H9 (cell line): ENCODE data around the gene ALG8. TPM values are rescaled to one million over a fixed set of nuclear protein-coding genes. Genes with fewer than 3 reads are reported as not detected.

ENCODE experiments used
- DNase-seq: peaks from one replicate; pipeline ENCODE4 v3.0.0-alpha.2; 2017
- H2AFZ ChIP-seq: one replicate; pipeline ENCODE4 v1.6.1; 2013; ENCODE audit warnings: mild to moderate bottlenecking, low read length, control low read depth, moderate library complexity
- H2AK5ac ChIP-seq: 2 replicates; pipeline ENCODE4 v1.6.1; 2013; ENCODE audit warnings: low read length, control low read depth, mixed read lengths; ENCODE audit not compliant: insufficient read length
- H2BK120ac ChIP-seq: one replicate; pipeline ENCODE4 v1.6.1; 2013; ENCODE audit warnings: low read depth, mild to moderate bottlenecking, low read length, control low read depth, inconsistent platforms; ENCODE audit not compliant: poor library complexity, severe bottlenecking
- H2BK12ac ChIP-seq: 2 replicates; pipeline ENCODE4 v1.6.1; 2013; ENCODE audit warnings: low read length, control low read depth, mixed read lengths, low read depth; ENCODE audit not compliant: insufficient read length
- H2BK15ac ChIP-seq: 2 replicates; pipeline ENCODE4 v1.6.1; 2013; ENCODE audit warnings: low read depth, low read length, control low read depth
- H2BK20ac ChIP-seq: one replicate; pipeline ENCODE4 v1.6.1; 2013; ENCODE audit warnings: low read depth, mild to moderate bottlenecking, low read length, control low read depth, inconsistent platforms; ENCODE audit not compliant: poor library complexity, severe bottlenecking
- H2BK5ac ChIP-seq: 2 replicates; pipeline ENCODE4 v1.6.1; 2013; ENCODE audit warnings: low read length, control low read depth, mixed read lengths; ENCODE audit not compliant: insufficient read length
- H3K14ac ChIP-seq: 2 replicates; pipeline ENCODE4 v1.6.1; 2013; ENCODE audit warnings: low read length, control low read depth; ENCODE audit not compliant: insufficient read depth
- H3K18ac ChIP-seq: 2 replicates; pipeline ENCODE4 v1.6.1; 2013; ENCODE audit warnings: low read depth, mild to moderate bottlenecking, mixed read lengths, low read length, control low read depth; ENCODE audit not compliant: insufficient read length
- H3K23ac ChIP-seq: 2 replicates; pipeline ENCODE4 v1.6.1; 2013; ENCODE audit warnings: low read length, control low read depth, mixed read lengths, low read depth; ENCODE audit not compliant: insufficient read length
- H3K23me2 ChIP-seq: 2 replicates; pipeline ENCODE4 v1.6.1; 2013; ENCODE audit warnings: low read depth, mild to moderate bottlenecking, mixed read lengths, low read length, control low read depth; ENCODE audit not compliant: insufficient read length, poor library complexity, severe bottlenecking
- H3K27ac ChIP-seq: 2 replicates; pipeline ENCODE4 v1.5.1; 2013; ENCODE audit warnings: low read length, control low read depth, mixed read lengths, low read depth; ENCODE audit not compliant: insufficient read length
- H3K27me3 ChIP-seq: 2 replicates; pipeline ENCODE4 v1.6.1; 2013; ENCODE audit warnings: low read length, control low read depth, inconsistent platforms; ENCODE audit not compliant: insufficient read depth
- H3K4ac ChIP-seq: 2 replicates; pipeline ENCODE4 v1.6.1; 2013; ENCODE audit warnings: low read depth, mild to moderate bottlenecking, control low read depth, inconsistent platforms, low read length, moderate library complexity
- H3K4me1 ChIP-seq: 2 replicates; pipeline ENCODE4 v1.6.1; 2013; ENCODE audit warnings: low read length, control low read depth, inconsistent platforms; ENCODE audit not compliant: insufficient read depth
- H3K4me2 ChIP-seq: 2 replicates; pipeline ENCODE4 v1.6.1; 2013; ENCODE audit warnings: low read length, control low read depth, mixed read lengths; ENCODE audit not compliant: insufficient read length, insufficient read depth
- H3K56ac ChIP-seq: 2 replicates; pipeline ENCODE4 v1.6.1; 2013; ENCODE audit warnings: low read depth, mild to moderate bottlenecking, mixed read lengths, low read length, control low read depth; ENCODE audit not compliant: insufficient read length
- H3K79me1 ChIP-seq: 2 replicates; pipeline ENCODE4 v1.6.1; 2013; ENCODE audit warnings: low read depth, mild to moderate bottlenecking, moderate library complexity, low read length, control low read depth, inconsistent platforms; ENCODE audit not compliant: insufficient read depth, poor library complexity, severe bottlenecking
- H3K79me2 ChIP-seq: 2 replicates; pipeline ENCODE4 v1.6.1; 2013; ENCODE audit warnings: low read length, control low read depth, inconsistent platforms; ENCODE audit not compliant: insufficient read depth
- H3K9ac ChIP-seq: 2 replicates; pipeline ENCODE4 v1.6.1; 2013; ENCODE audit warnings: low read length, control low read depth, mixed read lengths; ENCODE audit not compliant: insufficient read length; ENCODE audit errors: extremely low read depth
- H3K9me3 ChIP-seq: one replicate; pipeline ENCODE4 v1.6.1; 2013; ENCODE audit warnings: low read depth, low read length, inconsistent platforms; ENCODE audit not compliant: control insufficient read depth
- H3T11ph ChIP-seq: one replicate; pipeline ENCODE4 v1.6.1; 2013; ENCODE audit warnings: mild to moderate bottlenecking, low read length, control low read depth, inconsistent platforms
- H4K20me1 ChIP-seq: one replicate; pipeline ENCODE4 v1.6.1; 2013; ENCODE audit not compliant: control insufficient read depth, insufficient read length, insufficient read depth
- H4K5ac ChIP-seq: 2 replicates; pipeline ENCODE4 v1.6.1; 2013; ENCODE audit warnings: low read depth, mild to moderate bottlenecking, mixed read lengths, low read length, control low read depth; ENCODE audit not compliant: insufficient read length
- H4K8ac ChIP-seq: replicated peaks from 2 replicates; pipeline ENCODE4 v1.6.1; 2013; ENCODE audit warnings: low read length, control low read depth, mixed read lengths, low read depth; ENCODE audit not compliant: insufficient read length
- H4K91ac ChIP-seq: 2 replicates; pipeline ENCODE4 v1.6.1; 2013; ENCODE audit warnings: low read depth, mild to moderate bottlenecking, moderate library complexity, mixed read lengths, low read length, control low read depth; ENCODE audit not compliant: insufficient read length
- H3K27ac Mint-ChIP-seq, 3 experiments: 2 replicates in 2 of 3; 3 replicates in 1 of 3; pipeline ENCODE4 v1.8.0; 2020 to 2021; ENCODE audit warnings: mixed read lengths in 3 of 3, mild to moderate bottlenecking in 1 of 3, moderate library complexity in 1 of 3
- H3K27me3 Mint-ChIP-seq: 2 replicates; pipeline ENCODE4 v1.8.0; 2021; ENCODE audit warnings: low read depth, mild to moderate bottlenecking, moderate library complexity, mixed read lengths
- H3K36me3 Mint-ChIP-seq, 3 experiments: 2 replicates in 2 of 3; 3 replicates in 1 of 3; pipeline ENCODE4 v1.8.0; 2020 to 2021; ENCODE audit warnings: low read depth in 3 of 3, mixed read lengths in 3 of 3; ENCODE audit not compliant: insufficient read depth in 1 of 3
- H3K4me1 Mint-ChIP-seq, 2 experiments: 2 replicates each; pipeline ENCODE4 v1.8.0; 2020; ENCODE audit warnings: mixed read lengths in 2 of 2
- H3K4me3 Mint-ChIP-seq, 2 experiments: 2 replicates in 1 of 2; 3 replicates in 1 of 2; pipeline ENCODE4 v1.8.0; 2020 to 2021; ENCODE audit warnings: mild to moderate bottlenecking in 2 of 2, mixed read lengths in 2 of 2, moderate library complexity in 1 of 2
- H3K9me3 Mint-ChIP-seq, 2 experiments: 2 replicates in 1 of 2; 3 replicates in 1 of 2; pipeline ENCODE4 v1.8.0; 2020; ENCODE audit warnings: mild to moderate bottlenecking in 2 of 2, mixed read lengths in 2 of 2, moderate library complexity in 1 of 2
- CTCF ChIP-seq: fragments of 200-600 bp; sonication (generic); conservative IDR thresholded peaks from 3 replicates; pipeline ENCODE4 v1.8.0; 2021; ENCODE audit warnings: antibody characterized with exemption, mild to moderate bottlenecking
- WGBS: extraction: QIAGEN DNeasy Blood & Tissue Kit; methylation state at CpG from one replicate; pipeline ENCODE4 v1.1.7; 2013; ENCODE audit warnings: missing lambda C conversion rate, low lambda C conversion rate, mixed read lengths; ENCODE audit not compliant: insufficient read length; ENCODE audit errors: extremely low coverage; 5-methylcytosine and 5-hydroxymethylcytosine counted together
- total RNA-seq: library from RNA; stranded (reverse); gene quantifications from 2 replicates; pipeline ENCODE4 v1.2.1, GENCODE V29; 2021

Gene ALG8
- total RNA-seq, 1 experiment from 2014 or later, result 77.5 TPM

- no peak for TF ChIP-seq CTCF
- Histone ChIP-seq H3T11ph (no peak overlapping the region), H4K5ac (no peak overlapping the region)
Observed at GRCh38 chr11:78150346-78150745, 10.9 kb upstream of the ALG8 start.

More at GRCh38 chr11:78150346-78150745, 10.9 kb upstream of the ALG8 start:
- H2BK5ac ChIP-seq, result no peak overlapping the region
- no peaks in the 10 kb centered on the region for H3K79me1 ChIP-seq
- no peaks in the 10 kb centered on the region for H3K79me2 ChIP-seq
- no peak overlapping the region for H3K4me2 ChIP-seq
- H3K4me1 Mint-ChIP-seq, result peaks cover 8 to 9% of the 10 kb centered on the region in 2 experiments
- H2BK120ac ChIP-seq, result no peak overlapping the region
- WGBS, result no CpG with 5 or more reads among the region's 4 CpGs
- H3K23me2 ChIP-seq, result no peaks in the 10 kb centered on the region
- H3K9me3 ChIP-seq, result no peaks in the 10 kb centered on the region
- no peak overlapping the region for H3K9ac ChIP-seq
- H2AK5ac ChIP-seq, result no peak overlapping the region
- H3K27me3 ChIP-seq, result no peaks in the 10 kb centered on the region
- no peak overlapping the region for H2AFZ ChIP-seq
- H3K14ac ChIP-seq, result no peak overlapping the region
- no peak for DNase-seq
- H3K4me1 ChIP-seq, result no peaks in the 10 kb centered on the region
- no peak overlapping the region for H3K4me3 Mint-ChIP-seq
- no peak overlapping the region for H3K23ac ChIP-seq
- H4K8ac ChIP-seq, result no peak overlapping the region
- H2BK12ac ChIP-seq, result no peak overlapping the region
- H3K36me3 Mint-ChIP-seq, result peaks cover 0 to 5% (median 3%) of the 10 kb centered on the region in 3 experiments; a peak in 6 of 7 replicates
- H3K27me3 Mint-ChIP-seq, result no peaks in the 10 kb centered on the region
- H3K27ac Mint-ChIP-seq, result peak overlapping the region in 1 of 3 experiments; percentile 11; a peak in 1 of 7 replicates
- H4K20me1 ChIP-seq, result no peaks in the 10 kb centered on the region
- no peaks in the 10 kb centered on the region for H3K9me3 Mint-ChIP-seq
- H3K27ac ChIP-seq, result no peak overlapping the region
- no peak overlapping the region for H2BK15ac ChIP-seq
- H3K56ac ChIP-seq, result no peak overlapping the region
- no peak overlapping the region for H3K18ac ChIP-seq
- no peak overlapping the region for H2BK20ac ChIP-seq
- no peak overlapping the region for H3K4ac ChIP-seq
- H4K91ac ChIP-seq, result no peak overlapping the region
